HepG2 (cell line): ENCODE measurements around the gene GNG12. TPM values are rescaled to one million over a fixed set of nuclear protein-coding genes. Genes with fewer than 3 reads are reported as not detected.

Experiments used
- GPN1 ChIP-seq: sonication (generic); formaldehyde crosslinking; IDR thresholded peaks from 2 replicates; pipeline ENCODE4 v1.5.1; 2020; ENCODE audit warnings: missing genetic modification reagents, borderline replicate concordance
- MAF1 ChIP-seq: sonication (generic); formaldehyde crosslinking; IDR thresholded peaks from 2 replicates; pipeline ENCODE4 v1.5.0; 2020; ENCODE audit warnings: missing genetic modification reagents, borderline replicate concordance
- MLXIP ChIP-seq: sonication (generic); formaldehyde crosslinking; IDR thresholded peaks from 2 replicates; pipeline ENCODE4 v1.9.0; 2021; ENCODE audit warnings: missing genetic modification reagents, borderline replicate concordance
- PHF8 ChIP-seq: sonication (generic); formaldehyde crosslinking; IDR thresholded peaks from 2 replicates; pipeline ENCODE4 v1.5.0; 2020; ENCODE audit warnings: missing genetic modification reagents
- PLRG1 ChIP-seq: fragments of 450-650 bp; conservative IDR thresholded peaks from 2 replicates; pipeline ENCODE4 v1.6.1; 2016
- RBM22 ChIP-seq: fragments of 200-400 bp; formaldehyde crosslinking; optimal IDR thresholded peaks from 2 replicates; pipeline ENCODE3; 2017; ENCODE audit warnings: mild to moderate bottlenecking, low read length, moderate library complexity
- SIN3A ChIP-seq: IDR thresholded peaks from 2 replicates; pipeline ENCODE4 v1.6.1; 2011; ENCODE audit warnings: low read depth, mild to moderate bottlenecking, control low read depth, low read length, borderline replicate concordance
- SNRNP70 ChIP-seq: fragments of 200-400 bp; formaldehyde crosslinking; IDR thresholded peaks from 2 replicates; pipeline ENCODE4 v1.6.1; 2017; ENCODE audit warnings: mild to moderate bottlenecking, low read depth, low read length, moderate library complexity
- TBX2 ChIP-seq: sonication (generic); formaldehyde crosslinking; IDR thresholded peaks from 2 replicates; pipeline ENCODE4 v1.5.0; 2020; ENCODE audit warnings: missing genetic modification reagents, mild to moderate bottlenecking, borderline replicate concordance
- TEAD3 ChIP-seq: optimal IDR thresholded peaks from 2 replicates; pipeline ENCODE3; 2016; ENCODE audit warnings: borderline replicate concordance
- ZMAT3 ChIP-seq: sonication (generic); formaldehyde crosslinking; conservative IDR thresholded peaks from 2 replicates; pipeline ENCODE4 v1.7.0; 2021; ENCODE audit warnings: missing genetic modification reagents
- ZNF207 ChIP-seq: fragments of 450-650 bp; IDR thresholded peaks from 2 replicates; pipeline ENCODE4 v1.6.1; 2016; ENCODE audit warnings: antibody characterized with exemption, borderline replicate concordance
- ZNF251 ChIP-seq: sonication (generic); formaldehyde crosslinking; IDR thresholded peaks from 2 replicates; pipeline ENCODE4 v1.9.0; 2021; ENCODE audit warnings: mild to moderate bottlenecking, missing genetic modification reagents
- ZNF292 ChIP-seq: sonication (generic); formaldehyde crosslinking; IDR thresholded peaks from 2 replicates; pipeline ENCODE4 v1.8.1; 2022; ENCODE audit warnings: mild to moderate bottlenecking, low read depth, missing genetic modification reagents, borderline replicate concordance
- ZNF30 ChIP-seq: sonication (generic); formaldehyde crosslinking; IDR thresholded peaks from 2 replicates; pipeline ENCODE4 v1.5.0; 2020; ENCODE audit warnings: mild to moderate bottlenecking, missing genetic modification reagents
- ZNF318 ChIP-seq: sonication (generic); formaldehyde crosslinking; IDR thresholded peaks from 2 replicates; pipeline ENCODE4 v1.4.0; 2020; ENCODE audit warnings: mild to moderate bottlenecking, missing genetic modification reagents
- ZNF34 ChIP-seq: sonication (generic); formaldehyde crosslinking; IDR thresholded peaks from 2 replicates; pipeline ENCODE4 v1.4.0; 2020; ENCODE audit warnings: mild to moderate bottlenecking, missing genetic modification reagents, borderline replicate concordance
- ZNF616 ChIP-seq: sonication (generic); formaldehyde crosslinking; IDR thresholded peaks from 2 replicates; pipeline ENCODE4 v1.5.0; 2020; ENCODE audit warnings: low read depth, mild to moderate bottlenecking, missing genetic modification reagents
- ZNF7 ChIP-seq: IDR thresholded peaks from 2 replicates; pipeline ENCODE4 v1.6.1; 2016; ENCODE audit warnings: missing biosample characterization, missing genetic modification reagents
- ZNF709 ChIP-seq: sonication (generic); formaldehyde crosslinking; IDR thresholded peaks from 2 replicates; pipeline ENCODE4 v1.5.0; 2020; ENCODE audit warnings: mild to moderate bottlenecking, missing genetic modification reagents
- polyA plus RNA-seq, 8 experiments: library from polyadenylated mRNA; depleted of rRNA in 3 of 8; stranded (reverse) in 7 of 8; unstranded in 1 of 8; fragments of >200 nt; fragmentation: Illumina TruSeq in 4 of 8; extraction: Trizol in 4 of 8; gene quantifications; 2 replicates each; pipeline versions ENCODE4 v1.2.1 to v1.2.3, GENCODE V29; 2011 to 2016; ENCODE audit warnings: low read depth in 4 of 8, missing spikeins in 1 of 8, mixed read lengths in 1 of 8; ENCODE audit not compliant: insufficient read depth in 1 of 8
- total RNA-seq, 5 experiments: library from RNA; depleted of rRNA; stranded (reverse); fragments of >200 nt; fragmentation: Illumina TruSeq; extraction: Trizol; gene quantifications; 2 replicates each; pipeline ENCODE4 v1.2.3, GENCODE V29; 2016; ENCODE audit warnings: low read depth in 1 of 5

The GNG12 gene
- total and polyA plus RNA-seq, 2 of the 13 experiments (the other 11 are each of a cell fraction or from before 2014, with no cell fraction given), result 0.11 TPM

GRCh38 chr1:67760030-67760821, 73.0 kb downstream of the GNG12 start (continued):
- TF ChIP-seq ZNF318 (CRISPR knock-in tag), result no peak
- no peak for TF ChIP-seq PLRG1
- TF ChIP-seq PHF8 (CRISPR knock-in tag), result no peak
- peak; percentile 40; the same call in 1 of the 2 replicates for TF ChIP-seq TBX2 (CRISPR knock-in tag)
- no peak for TF ChIP-seq ZNF616
- peak; percentile 52 for TF ChIP-seq TEAD3 (CRISPR knock-in tag)
- TF ChIP-seq ZNF7 (CRISPR knock-in tag), result no peak
- no peak for TF ChIP-seq MAF1 (CRISPR knock-in tag)
- TF ChIP-seq RBM22, result no peak
- TF ChIP-seq SIN3A, result no peak
- no peak for TF ChIP-seq SNRNP70
- no peak for TF ChIP-seq ZNF207
- no peak for TF ChIP-seq ZNF30 (CRISPR knock-in tag)
- TF ChIP-seq ZNF709, result no peak
- TF ChIP-seq ZNF251 (CRISPR knock-in tag), result no peak
- peak; percentile 70; the same call in 1 of the 2 replicates for TF ChIP-seq ZNF292
- no peak for TF ChIP-seq ZMAT3 (CRISPR knock-in tag)
- no peak for TF ChIP-seq GPN1 (CRISPR knock-in tag)
- TF ChIP-seq ZNF34 (CRISPR knock-in tag), result no peak
- TF ChIP-seq MLXIP, result no peak
